Vagina (tissue), 2 donors: Measurements from ENCODE around the gene EARS2.

Experiments used
- POLR2A ChIP-seq, 2 donors: fragments of 450-650 bp; IDR thresholded peaks; one replicate each; pipeline ENCODE4 v1.6.1; 2017; ENCODE audit warnings: antibody characterized with exemption in 2 of 2, mild to moderate bottlenecking in 2 of 2, moderate library complexity in 2 of 2
- POLR2AphosphoS5 ChIP-seq, 2 donors: sonication (generic); formaldehyde crosslinking; IDR thresholded peaks; one replicate each; pipeline ENCODE4 v1.9.0; 2017; ENCODE audit warnings: antibody characterized with exemption in 2 of 2, mild to moderate bottlenecking in 2 of 2, low read depth in 1 of 2; ENCODE audit not compliant: insufficient read depth in 1 of 2
- TF ChIP-seq, protein P1 (sequence below), 3 experiments: fragments of 450-650 bp in 2 of 3; fragments of 200-600 bp in 1 of 3; sonication (generic) in 1 of 3; IDR thresholded peaks; one replicate each; pipeline ENCODE4 v1.5.1; 2017 to 2019; ENCODE audit warnings: antibody characterized with exemption in 3 of 3, mild to moderate bottlenecking in 2 of 3, moderate library complexity in 2 of 3

- TF ChIP-seq, protein P1, sequence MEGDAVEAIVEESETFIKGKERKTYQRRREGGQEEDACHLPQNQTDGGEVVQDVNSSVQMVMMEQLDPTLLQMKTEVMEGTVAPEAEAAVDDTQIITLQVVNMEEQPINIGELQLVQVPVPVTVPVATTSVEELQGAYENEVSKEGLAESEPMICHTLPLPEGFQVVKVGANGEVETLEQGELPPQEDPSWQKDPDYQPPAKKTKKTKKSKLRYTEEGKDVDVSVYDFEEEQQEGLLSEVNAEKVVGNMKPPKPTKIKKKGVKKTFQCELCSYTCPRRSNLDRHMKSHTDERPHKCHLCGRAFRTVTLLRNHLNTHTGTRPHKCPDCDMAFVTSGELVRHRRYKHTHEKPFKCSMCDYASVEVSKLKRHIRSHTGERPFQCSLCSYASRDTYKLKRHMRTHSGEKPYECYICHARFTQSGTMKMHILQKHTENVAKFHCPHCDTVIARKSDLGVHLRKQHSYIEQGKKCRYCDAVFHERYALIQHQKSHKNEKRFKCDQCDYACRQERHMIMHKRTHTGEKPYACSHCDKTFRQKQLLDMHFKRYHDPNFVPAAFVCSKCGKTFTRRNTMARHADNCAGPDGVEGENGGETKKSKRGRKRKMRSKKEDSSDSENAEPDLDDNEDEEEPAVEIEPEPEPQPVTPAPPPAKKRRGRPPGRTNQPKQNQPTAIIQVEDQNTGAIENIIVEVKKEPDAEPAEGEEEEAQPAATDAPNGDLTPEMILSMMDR (IDR thresholded peaks at IDR 0.05), result no peak
- no peak for TF ChIP-seq POLR2A (IDR thresholded peaks at IDR 0.05)
- no peak for TF ChIP-seq POLR2AphosphoS5 (IDR thresholded peaks at IDR 0.05; ENCODE audit: insufficient read depth in 1 of 2, low read depth in 1 of 2)
These were observed 78.0 kb downstream of the EARS2 start for GRCh38 chr16:23479138-23479537.
